HEK293T (cell line): ENCODE measurements around the gene CLCN7.

ENCODE experiments used
- ARNT ChIP-seq: fragments of 450-650 bp; IDR thresholded peaks from 2 replicates; pipeline ENCODE4 v1.6.1; 2017; ENCODE audit warnings: mild to moderate bottlenecking
- CTBP1 ChIP-seq: fragments of 450-650 bp; IDR thresholded peaks from 2 replicates; pipeline ENCODE4 v1.6.1; 2016; ENCODE audit warnings: borderline replicate concordance
- ELF4 ChIP-seq: fragments of 450-650 bp; IDR thresholded peaks from 2 replicates; pipeline ENCODE4 v1.6.1; 2017; ENCODE audit warnings: antibody characterized with exemption
- FOXA1 ChIP-seq: fragments of 450-650 bp; IDR thresholded peaks from 2 replicates; pipeline ENCODE4 v1.6.1; 2016; ENCODE audit warnings: mild to moderate bottlenecking
- FOXM1 ChIP-seq: fragments of 450-650 bp; IDR thresholded peaks from 2 replicates; pipeline ENCODE4 v1.6.1; 2017; ENCODE audit warnings: mild to moderate bottlenecking, borderline replicate concordance
- HDGF ChIP-seq: fragments of 450-650 bp; IDR thresholded peaks from 2 replicates; pipeline ENCODE4 v1.6.1; 2017; ENCODE audit warnings: antibody characterized with exemption, borderline replicate concordance
- LEF1 ChIP-seq: fragments of 450-650 bp; IDR thresholded peaks from 2 replicates; pipeline ENCODE4 v1.6.1; 2017; ENCODE audit warnings: mild to moderate bottlenecking, borderline replicate concordance
- PKNOX1 ChIP-seq: fragments of 450-650 bp; IDR thresholded peaks from 2 replicates; pipeline ENCODE4 v1.6.1; 2016
- SUZ12 ChIP-seq: fragments of 450-650 bp; IDR thresholded peaks from 2 replicates; pipeline ENCODE4 v1.6.1; 2016; ENCODE audit warnings: mild to moderate bottlenecking
- TARDBP ChIP-seq: fragments of 450-650 bp; IDR thresholded peaks from 2 replicates; pipeline ENCODE4 v1.6.1; 2016
- ZNF384 ChIP-seq: fragments of 450-650 bp; IDR thresholded peaks from 2 replicates; pipeline ENCODE4 v1.6.1; 2016

- TF ChIP-seq FOXA1 (no peak), PKNOX1 (no peak), SUZ12 (no peak), LEF1 (no peak), TARDBP (no peak), ARNT (no peak), HDGF (no peak), ELF4 (no peak), ZNF384 (no peak), CTBP1 (no peak), FOXM1 (no peak)
Observed at GRCh38 chr16:1494711-1495110, 19.9 kb upstream of the CLCN7 start.
